HG02759 (cell line): Measurements from ENCODE around the gene OR2Z1.

ENCODE experiments used
- ATAC-seq: cut with Tn5 transposase; IDR thresholded peaks from one replicate; pipeline ENCODE4 v1.9.1; 2021; ENCODE audit warnings: mild to moderate bottlenecking, moderate library complexity; ENCODE audit not compliant: unreplicated experiment

OR2Z1 gene

GRCh38 chr19:8721334-8721733, at the start of gene OR2Z1:
Gene OR2Z1 (plus strand): TSS chr19:8721634. CDS start chr19:8731029, 9,395 bp downstream.
- no peak for ATAC-seq

GRCh38 chr19:8673276-8673891, 48.0 kb upstream of the OR2Z1 start:
- ATAC-seq, result no peak

GRCh38 chr19:8675066-8675465, 46.4 kb upstream of the OR2Z1 start:
- ATAC-seq, result no peak

- ATAC-seq, result no peak
These were observed 43.1 kb upstream of the OR2Z1 start for GRCh38 chr19:8678244-8678807.

GRCh38 chr19:8680676-8681344, 40.6 kb upstream of the OR2Z1 start:
- no peak for ATAC-seq

- no peak for ATAC-seq
These were observed 39.9 kb upstream of the OR2Z1 start for GRCh38 chr19:8681345-8682029.

- ATAC-seq, result no peak
These were observed 39.0 kb upstream of the OR2Z1 start for GRCh38 chr19:8682472-8682871.

- ATAC-seq, result no peak
These were observed 38.5 kb upstream of the OR2Z1 start for GRCh38 chr19:8682931-8683330.

GRCh38 chr19:8684001-8684902, 37.2 kb upstream of the OR2Z1 start:
- no peak for ATAC-seq

- ATAC-seq, result no peak
These were observed 34.9 kb upstream of the OR2Z1 start for GRCh38 chr19:8686549-8686948.

- ATAC-seq, result no peak
These were observed 32.5 kb upstream of the OR2Z1 start for GRCh38 chr19:8688930-8689329.

GRCh38 chr19:8690753-8691539, 30.5 kb upstream of the OR2Z1 start:
- no peak for ATAC-seq

- no peak for ATAC-seq
These were observed 25.9 kb upstream of the OR2Z1 start for GRCh38 chr19:8695501-8695900.

GRCh38 chr19:8695911-8696310, 25.5 kb upstream of the OR2Z1 start:
- no peak for ATAC-seq

- ATAC-seq, result no peak
These were observed 24.4 kb upstream of the OR2Z1 start for GRCh38 chr19:8696993-8697392.

GRCh38 chr19:8697671-8698432, 23.6 kb upstream of the OR2Z1 start:
- ATAC-seq, result no peak

- no peak for ATAC-seq
These were observed 22.9 kb upstream of the OR2Z1 start, which contains the start of gene ACTL9 for GRCh38 chr19:8698433-8699063. Gene ACTL9 (minus strand): TSS chr19:8698795. CDS start chr19:8698701, 94 bp downstream.

GRCh38 chr19:8699908-8700307, 21.5 kb upstream of the OR2Z1 start:
- no peak for ATAC-seq

- no peak for ATAC-seq
These were observed 20.5 kb upstream of the OR2Z1 start for GRCh38 chr19:8700956-8701355.
